Activated CD4-positive, alpha-beta T cell treated with anti-CD3 and anti-CD28 coated beads for 48 hours (primary cell): ENCODE data around the gene FAM117A.
"Not testable (repeated sequence)": the region's sequence is repeated elsewhere in the genome, so short reads cannot be mapped to it uniquely, and the experiment has no call there.

Experiments
- DNase-seq: peaks from one replicate; pipeline ENCODE4 v3.0.0-alpha.2; 2020

FAM117A gene

DNA sequence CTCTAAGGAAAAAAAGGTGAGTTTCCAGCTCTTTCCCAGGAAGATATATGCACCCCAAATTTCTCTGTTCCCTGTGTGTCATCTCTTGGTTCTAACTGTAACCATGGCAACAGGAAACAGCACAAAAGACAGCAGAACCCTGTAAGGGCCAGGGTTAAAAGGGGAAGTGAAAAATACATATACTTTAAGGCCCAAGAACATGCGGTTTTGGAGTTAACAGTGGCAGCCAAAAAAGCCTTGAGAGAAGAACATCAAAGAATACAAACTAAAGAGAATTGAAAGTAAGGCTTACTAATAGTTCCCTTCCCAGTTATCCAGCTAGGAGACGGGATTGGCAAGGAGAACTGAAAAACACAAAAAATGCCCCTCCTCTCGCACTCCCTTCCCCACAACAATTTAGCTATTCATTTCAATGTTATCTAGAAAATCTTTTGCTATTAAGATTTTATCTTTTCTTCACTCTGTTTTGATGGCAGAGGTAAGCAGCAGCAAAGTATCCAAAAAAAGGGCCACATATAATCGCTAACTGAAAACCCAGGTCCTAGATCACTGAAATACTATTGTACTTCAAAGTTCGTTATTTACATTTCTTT lies 87.6 kb downstream of the FAM117A start:
- DNase-seq = no peak

DNA sequence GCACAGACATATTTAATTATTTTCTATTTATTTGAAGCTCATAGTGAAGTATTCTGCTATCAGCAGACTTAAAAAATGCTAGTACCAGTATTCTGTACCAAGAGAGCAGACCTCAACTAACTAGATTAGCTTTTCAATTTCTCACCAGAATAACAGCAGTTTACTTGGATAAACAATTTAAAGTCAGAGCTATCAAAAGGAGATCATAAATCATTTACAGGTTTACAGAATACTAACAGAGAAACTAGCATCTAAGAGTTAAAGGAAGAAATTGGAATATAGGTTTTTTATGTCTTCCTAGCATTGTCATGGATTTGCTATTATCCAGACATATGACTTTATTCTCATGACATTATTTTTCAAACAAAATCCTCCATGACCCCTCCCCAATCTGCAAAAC lies 89.4 kb downstream of the FAM117A start:
- DNase-seq = no peak

DNA sequence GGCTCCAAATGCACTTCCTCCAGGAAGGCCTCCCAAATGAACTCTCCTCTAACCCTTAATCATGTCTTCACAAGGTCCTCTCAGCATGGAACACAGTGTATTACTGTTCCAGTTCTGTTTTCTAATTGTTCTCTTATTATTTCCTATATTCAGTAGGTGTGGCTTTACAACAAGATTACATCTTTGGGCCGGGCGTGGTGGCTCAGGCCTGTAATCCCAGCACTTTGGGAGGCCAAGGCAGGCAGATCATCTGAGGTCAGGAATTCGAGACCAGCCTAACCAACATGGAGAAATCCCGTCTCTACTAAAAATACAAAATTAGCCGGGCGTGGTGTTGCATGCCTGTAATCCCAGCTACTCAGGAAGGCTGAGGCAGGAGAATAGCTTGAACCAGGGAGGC lies 90.3 kb downstream of the FAM117A start:
- DNase-seq = not testable (repeated sequence)

DNA sequence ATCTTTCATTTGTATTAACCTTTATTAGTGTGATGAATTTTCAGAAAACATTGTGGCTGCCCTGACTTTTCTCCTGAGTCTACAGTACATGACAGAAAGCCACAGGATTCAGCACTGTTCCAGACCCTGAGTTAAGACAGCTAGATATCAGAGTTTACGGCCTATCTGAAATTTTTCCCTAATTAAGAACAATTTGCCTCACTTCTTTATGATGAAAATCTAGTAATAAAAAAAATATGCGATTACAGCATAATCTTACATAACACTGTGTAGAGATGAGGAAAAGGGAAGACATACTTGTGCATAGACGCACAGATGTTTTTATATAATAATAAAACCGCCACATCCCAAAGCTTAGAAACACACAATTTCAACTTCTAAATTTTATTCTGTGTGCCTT lies 93.3 kb downstream of the FAM117A start:
- DNase-seq = no peak

DNA sequence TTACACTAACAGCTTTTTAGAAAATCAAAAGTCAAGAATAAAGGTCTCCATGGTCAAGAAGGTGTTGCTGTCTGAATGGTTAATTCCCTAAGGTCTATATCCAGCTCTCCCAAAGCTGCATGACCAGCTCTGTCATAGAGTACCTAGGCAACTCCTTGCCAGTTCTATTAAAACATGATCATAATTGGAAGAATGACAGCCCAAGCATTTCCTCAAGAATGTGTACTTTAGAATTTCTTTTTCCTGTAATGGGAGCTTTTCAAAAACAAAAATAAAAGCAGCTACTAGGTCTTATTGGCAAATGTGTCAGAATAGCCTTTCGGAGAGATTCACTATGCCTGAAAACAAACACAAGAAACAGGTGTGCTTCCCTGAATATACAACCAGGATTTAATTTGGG lies 93.9 kb downstream of the FAM117A start:
- no peak for DNase-seq

DNA sequence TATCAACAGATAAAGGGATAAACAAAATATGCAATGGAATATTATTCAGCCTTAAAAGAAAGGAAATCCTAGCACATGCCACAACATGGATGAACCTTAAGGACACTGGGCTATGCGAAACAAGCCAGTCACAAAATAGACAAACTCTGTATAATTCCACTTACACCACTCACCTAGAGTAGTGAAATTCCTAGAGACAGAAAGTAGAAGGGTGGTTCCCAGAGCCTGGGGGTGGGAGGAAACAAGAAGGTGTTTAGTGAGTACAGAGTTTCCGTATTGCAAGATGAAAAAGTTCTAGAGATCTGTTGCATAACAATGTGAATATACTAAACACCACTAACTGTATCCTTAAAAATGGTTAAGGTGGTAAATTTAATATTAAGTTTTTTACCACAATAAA lies 96.1 kb downstream of the FAM117A start:
- no peak for DNase-seq

DNA sequence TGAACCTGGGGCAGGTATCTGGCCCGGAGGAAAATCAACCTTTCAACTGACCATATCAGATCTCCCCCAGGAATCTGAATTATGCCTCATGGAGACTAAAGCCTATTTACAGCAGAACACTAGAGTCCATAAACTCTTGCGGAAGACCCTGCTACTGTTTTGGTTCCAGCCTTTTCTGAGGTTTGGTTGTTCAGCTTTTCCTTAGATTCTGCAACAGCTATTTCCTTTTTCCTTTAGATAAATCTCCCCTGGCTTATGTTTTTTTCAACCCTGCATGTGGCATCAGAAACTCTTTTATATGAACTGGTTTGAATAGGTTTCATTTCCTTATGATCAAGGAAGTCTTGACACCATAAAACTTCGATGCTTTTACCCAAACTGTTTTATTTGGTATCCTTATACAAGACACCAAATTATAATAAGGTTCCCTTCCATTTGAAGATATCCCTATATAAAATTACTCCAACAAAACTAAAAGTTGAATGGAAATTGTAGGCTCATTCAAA lies 99.2 kb downstream of the FAM117A start:
- no peak for DNase-seq
